Measurements from ENCODE around the gene TCEA3.
A peak's percentile ranks its signal among the peaks of the same experiment; 100 is the strongest.
"Not testable (repeated sequence)": the region's sequence is repeated elsewhere in the genome, so short reads cannot be mapped to it uniquely, and the experiment has no call there.

Gene TCEA3

DNA sequence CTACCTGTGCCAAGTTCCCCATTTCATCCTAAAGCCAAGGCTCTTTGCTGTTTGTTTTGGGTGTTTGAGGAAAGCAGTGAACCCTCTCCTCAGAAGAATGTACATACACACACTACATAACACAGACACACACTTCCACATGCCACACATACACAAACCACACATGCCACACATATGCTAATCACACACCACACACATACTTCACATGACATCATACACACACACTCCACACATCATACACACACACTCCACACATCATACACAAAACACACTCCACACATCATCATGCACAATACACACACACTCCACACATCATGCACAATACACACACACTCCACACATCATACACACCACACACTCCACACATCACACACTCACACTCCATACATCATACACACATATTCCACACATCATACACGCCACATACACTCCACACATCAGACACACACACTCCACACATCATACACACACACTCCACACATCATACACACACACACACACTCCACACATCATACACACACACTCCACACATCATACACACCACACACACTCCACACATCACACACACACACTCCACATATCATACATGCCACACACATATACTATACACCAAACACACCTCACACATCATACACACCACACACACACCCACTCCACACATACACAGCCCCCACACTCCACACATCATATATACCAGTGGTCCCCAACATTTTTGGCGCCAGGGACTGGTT is 32.3 kb downstream of the TCEA3 start:
- no peak for DNase-seq (ENCODE audit: low spot score)

DNA sequence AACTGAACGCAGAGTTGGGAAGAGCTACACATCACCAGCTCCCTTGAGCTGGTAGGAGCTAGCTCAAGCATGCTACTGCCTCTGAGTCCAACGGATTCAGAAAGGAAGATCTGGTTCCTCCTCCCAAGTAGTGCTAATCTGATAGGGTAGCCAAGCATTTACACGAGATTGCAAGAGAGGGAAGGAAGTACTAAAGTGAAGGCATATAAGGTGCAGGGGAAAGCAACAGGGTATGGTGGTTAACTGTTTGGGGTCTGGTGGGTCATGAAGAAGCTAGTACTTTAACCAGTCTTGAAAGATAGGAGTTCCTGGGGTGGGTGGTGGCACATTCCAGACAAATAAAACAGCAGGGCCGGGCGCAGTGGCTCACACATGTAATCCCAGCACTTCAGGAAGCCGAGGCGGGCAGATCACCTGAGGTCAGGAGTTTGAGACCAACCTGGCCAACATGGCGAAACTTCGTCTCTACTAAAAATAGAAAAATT is 34.7 kb downstream of the TCEA3 start:
- DNase-seq (ENCODE audit: low spot score), result no peak

DNA sequence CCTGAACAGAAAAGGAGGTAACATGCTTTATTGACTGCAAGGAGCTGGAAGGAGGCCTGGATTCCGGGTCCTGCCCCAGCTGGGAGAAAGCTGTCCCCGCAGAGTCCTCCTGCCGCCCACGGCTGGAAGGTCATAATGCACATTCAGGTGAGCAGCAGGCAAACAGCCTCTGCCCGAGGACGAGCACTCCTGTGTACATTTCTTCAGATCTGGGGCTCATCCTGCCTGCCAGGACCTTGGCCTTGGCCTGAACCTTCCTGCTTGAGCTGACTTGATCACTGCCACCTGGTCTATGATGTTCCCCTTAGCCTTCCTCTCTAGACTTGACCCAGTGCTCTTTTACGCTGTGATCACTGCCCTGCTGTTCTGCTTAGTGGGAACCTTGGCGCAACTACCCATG is 37.1 kb downstream of the TCEA3 start:
- no peak for DNase-seq (ENCODE audit: low spot score)

DNA sequence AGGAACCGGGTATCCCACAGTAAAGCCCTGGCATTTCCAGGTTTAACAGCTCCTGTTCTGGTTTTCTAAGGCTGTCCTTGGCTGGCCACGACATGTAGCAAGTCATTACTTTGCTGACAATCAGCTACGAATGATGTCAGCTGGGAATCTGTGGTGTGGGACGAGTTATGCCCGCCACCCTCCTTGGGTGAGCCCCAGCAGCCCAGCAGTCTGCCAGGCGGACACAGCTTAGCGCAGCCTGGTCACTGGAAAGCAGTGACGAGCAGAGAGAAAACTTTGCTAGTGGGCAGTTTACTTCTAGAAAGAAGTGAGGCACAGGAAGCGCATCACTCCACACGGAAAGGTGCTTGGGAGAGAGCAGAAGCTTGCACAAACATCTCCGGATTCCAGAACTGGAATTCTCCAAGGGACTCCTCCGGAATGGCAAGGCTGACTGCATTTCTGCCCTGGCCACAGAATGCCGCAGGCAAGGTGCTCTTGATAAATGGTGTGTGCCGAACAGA is 39.4 kb downstream of the TCEA3 start:
- no peak for DNase-seq (ENCODE audit: low spot score)

DNA sequence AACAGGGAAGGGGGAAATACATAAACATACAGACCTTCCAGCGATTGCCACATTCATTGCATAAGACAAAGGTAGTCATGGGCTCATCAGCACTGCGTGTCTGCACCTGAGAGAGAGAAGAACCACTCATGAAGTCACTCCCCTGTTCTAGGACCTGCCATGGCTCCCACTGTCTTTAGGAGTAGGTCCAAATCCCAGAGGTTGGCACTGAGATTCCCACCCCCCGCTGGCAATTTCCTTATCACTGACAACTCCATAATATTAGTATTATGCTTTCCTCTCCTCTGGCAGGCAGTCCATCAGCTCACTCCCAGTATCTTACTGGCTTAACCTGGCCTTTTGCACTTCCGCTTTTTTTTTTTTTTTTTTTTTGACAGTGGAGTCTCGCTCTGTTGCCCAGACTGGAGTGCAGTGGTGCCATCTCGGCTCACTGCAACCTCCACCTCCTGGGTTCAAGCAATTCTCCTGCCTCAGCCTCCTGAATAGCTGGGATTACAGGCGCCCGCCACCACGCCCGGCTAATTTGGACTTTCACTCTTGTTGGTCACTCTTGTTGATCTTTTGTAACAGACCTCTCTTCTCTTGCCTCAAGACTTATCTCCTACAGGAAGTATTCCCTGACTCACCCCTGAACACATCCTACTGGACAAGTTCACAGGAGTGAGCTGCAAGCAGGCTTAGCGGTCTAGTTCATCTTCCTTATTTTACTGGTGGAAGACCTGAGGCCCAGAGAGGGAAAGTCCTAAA is 40.1 kb downstream of the TCEA3 start:
- DNase-seq (ENCODE audit: low spot score), result no peak

DNA sequence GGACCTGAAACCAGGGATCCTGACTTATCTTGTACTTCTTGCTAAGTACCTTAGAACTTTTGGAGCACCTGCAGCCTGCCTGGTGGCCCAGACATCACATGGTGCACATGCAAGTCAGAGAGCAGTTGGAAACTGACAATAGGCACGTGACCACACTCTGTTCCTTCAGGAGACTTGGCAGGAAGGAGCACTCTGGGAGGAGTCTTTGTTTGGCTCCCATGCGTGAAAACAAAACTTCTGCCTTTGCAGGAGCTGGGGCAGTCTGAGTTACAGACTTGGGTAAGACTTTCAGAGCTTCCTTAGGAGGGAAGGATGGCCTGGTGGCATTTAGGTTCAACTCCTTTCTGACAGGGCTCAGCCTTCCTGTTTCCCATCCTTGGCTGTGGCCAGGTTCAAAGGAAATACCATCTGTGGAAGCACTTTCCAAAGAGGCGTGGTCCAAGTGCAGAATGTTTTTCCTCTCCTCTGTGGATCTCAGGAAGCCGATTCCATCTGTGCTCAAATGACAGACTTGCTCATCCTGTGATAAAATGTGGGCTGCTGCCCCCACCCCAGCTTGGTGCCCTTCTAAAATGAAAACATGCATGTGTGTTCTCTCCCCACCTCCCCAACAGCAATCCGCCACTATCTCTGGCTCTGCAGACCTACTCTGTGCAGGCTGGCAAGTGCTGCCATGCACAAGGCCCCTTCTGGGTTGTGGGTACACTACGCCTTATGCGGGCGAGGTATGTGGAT is 40.8 kb downstream of the TCEA3 start:
- DNase-seq (ENCODE audit: low spot score), result no peak

DNA sequence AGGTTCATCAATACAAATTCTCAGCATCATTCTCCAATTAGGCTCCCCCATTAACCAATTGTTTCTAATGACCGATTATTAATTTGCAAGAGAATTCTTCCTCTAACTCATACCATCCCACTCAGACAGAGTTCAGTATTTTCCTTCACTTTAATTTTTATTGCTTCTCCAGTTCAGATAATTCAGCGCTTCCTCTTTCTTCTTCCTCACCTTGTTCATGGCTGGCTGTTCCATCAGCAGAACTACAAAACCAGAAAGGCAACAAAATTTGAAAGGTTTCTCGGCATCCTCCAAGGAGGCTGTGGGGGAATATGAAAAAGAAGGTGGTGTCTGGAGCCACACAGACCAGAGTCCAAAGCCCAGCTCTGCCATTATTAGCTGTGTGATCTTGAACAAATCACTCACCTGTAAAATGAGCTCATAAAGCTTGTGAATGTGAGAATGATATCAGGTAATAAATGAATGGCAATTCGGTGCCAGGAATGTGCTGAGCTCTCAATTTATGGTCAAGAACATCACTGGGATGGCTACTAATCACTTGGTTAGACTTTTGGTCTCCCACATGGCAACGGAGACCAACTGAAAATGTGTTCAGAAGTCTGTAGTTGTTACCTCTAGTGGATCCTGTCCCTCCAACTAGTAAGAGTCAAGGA is 43.2 kb downstream of the TCEA3 start:
- DNase-seq (ENCODE audit: low spot score), result no peak

DNA sequence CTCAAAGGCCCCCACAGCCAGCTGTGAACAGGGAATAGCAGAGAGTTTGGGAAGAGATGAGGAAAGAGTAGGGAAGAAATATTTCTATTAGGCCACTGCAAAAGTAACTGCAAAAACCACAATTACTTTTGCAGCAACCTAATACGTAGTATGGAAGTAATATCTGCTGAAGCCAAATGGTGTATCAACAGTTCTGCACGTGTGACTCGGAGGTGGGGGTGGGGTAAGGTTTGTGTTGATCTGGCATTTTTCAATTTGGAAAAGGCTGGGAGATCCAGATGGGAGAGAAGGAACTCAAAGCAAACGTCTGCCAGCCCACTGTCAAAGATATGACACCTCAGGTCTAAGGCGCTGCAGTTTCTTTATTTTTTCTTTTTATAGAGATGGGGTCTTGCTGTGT is 43.8 kb downstream of the TCEA3 start:
- DNase-seq (ENCODE audit: low spot score), result no peak

- DNase-seq (ENCODE audit: low spot score), result not testable (repeated sequence)
Measured at GRCh38 chr1:23380236-23380635, 44.3 kb downstream of the TCEA3 start.

- DNase-seq (ENCODE audit: low spot score), result no peak
Measured at GRCh38 chr1:23376890-23377811, 47.4 kb downstream of the TCEA3 start.

DNA sequence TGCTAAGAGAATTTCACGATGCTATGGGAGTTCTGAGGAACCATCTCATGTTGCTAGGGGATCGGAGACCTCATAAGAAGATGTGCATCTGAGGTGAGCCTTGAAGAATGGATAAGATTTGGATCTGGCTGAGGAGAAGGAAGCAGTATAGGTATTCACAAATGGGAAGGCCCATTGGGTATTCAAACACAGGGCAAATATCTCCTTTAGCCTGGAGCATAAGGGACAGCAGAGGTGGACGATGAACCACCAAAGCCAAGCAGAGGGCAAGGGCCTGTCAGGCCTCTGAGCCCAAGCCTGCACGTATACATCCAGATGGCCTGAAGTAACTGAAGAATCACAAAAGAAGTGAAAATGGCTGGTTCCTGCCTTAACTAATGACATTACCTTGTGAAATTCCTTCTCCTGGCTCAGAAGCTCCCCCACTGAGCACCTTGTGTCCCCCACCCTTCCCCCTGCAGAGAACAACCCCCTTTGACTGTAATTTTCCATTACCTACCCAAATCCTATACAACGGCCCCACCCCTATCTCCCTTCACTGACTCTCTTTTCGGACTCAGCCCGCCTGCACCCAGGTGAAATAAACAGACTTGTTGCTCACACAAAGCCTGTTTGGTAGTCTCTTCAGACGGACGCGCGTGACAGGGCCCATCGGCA is 50.3 kb downstream of the TCEA3 start:
- DNase-seq (ENCODE audit: low spot score), result not testable (repeated sequence)

- no peak for DNase-seq (ENCODE audit: low spot score)
Measured at GRCh38 chr1:23371987-23372880, 52.3 kb downstream of the TCEA3 start.

GRCh38 chr1:23370709-23371584 is 53.6 kb downstream of the TCEA3 start:
- peak; percentile 91 for DNase-seq (ENCODE audit: low spot score)

GRCh38 chr1:23370330-23370708 is 54.2 kb downstream of the TCEA3 start:
- no peak for DNase-seq (ENCODE audit: low spot score)

DNA sequence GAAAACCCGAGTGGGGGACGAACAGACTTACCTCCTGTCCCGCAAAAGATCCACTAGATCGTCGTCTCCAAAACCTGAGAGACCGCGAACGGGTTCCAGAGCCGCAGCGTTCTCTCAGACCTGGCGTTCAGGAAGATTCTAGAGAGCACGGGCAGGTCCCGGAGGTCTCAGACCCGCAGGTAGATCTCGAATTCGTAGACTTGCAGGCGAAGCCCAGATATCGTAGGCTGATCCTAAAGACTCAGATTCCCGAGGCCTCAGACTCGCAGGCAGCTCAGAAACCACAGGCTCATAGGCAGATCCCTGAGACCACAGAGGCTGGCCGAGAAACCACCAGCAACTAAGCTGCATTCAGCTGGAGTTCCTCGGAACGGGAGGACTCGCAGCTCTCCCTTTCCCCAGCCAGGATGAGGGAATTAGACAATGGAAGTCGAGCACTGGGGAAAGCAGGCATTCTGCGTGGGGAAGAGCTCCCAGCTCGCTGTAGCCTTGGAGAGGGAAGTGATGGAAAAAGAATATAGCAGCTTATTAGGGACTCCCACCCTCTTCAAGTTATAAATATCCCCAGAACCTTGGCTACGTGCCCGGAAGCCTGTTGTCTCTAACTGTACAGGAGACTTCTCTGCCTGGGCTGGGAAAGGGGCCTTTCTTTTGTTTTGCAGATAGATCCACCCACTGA is 55.1 kb downstream of the TCEA3 start, which contains the start of gene ZNF436:
TSS of gene ZNF436 (minus strand) at position 502 of the 679 bp plus-strand sequence. CDS start 1,831 bp downstream, outside the sequence.
- DNase-seq (ENCODE audit: low spot score), result peak; percentile 61

DNA sequence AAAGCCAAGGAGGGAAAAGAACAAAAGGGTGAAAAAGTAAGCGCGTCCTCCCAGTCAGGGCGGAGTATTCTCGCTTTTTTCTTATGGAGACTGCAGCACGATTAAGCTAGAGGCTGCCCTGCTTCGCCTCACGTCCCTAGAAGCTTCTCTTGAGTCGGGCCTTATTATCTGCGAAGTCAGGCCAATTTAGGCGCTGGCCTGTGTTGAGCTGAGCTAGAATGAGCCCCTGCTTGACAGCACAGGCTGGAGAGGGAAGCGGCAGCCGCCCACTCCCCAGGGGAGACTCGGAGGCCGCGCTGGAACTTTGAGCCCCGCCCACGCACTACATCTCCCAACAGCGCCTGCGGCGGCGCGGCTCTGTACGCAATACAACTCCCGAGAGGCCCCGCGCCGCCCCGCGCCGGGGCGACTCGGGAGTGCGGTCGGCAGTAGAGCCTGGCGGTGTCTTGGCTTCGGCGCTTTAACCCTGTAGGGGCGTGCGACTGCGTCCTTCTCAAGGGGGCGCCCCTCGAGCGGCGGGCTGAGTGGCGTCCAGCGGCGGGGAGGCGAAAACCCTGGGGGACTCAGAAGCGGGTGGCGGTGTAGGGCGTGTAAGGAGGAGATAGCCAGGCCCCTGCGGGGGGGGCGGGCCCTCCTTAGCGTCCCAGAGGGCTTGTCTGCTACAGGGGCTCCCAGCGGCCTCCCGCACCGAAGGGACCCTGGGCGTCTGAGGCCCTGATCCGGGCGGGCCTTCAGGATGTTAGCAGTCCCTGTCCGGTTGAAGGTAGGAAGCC is 55.8 kb downstream of the TCEA3 start:
- peak; percentile 95 for DNase-seq (ENCODE audit: low spot score)
